ENCODE measurements around the gene CDYL.

Gene CDYL

GRCh38 chr6:4910037-4910760 lies 134.0 kb downstream of the CDYL start:
- FAIRE-seq, result no peak

GRCh38 chr6:4912559-4912958 lies 136.4 kb downstream of the CDYL start:
- FAIRE-seq, result no peak

DNA sequence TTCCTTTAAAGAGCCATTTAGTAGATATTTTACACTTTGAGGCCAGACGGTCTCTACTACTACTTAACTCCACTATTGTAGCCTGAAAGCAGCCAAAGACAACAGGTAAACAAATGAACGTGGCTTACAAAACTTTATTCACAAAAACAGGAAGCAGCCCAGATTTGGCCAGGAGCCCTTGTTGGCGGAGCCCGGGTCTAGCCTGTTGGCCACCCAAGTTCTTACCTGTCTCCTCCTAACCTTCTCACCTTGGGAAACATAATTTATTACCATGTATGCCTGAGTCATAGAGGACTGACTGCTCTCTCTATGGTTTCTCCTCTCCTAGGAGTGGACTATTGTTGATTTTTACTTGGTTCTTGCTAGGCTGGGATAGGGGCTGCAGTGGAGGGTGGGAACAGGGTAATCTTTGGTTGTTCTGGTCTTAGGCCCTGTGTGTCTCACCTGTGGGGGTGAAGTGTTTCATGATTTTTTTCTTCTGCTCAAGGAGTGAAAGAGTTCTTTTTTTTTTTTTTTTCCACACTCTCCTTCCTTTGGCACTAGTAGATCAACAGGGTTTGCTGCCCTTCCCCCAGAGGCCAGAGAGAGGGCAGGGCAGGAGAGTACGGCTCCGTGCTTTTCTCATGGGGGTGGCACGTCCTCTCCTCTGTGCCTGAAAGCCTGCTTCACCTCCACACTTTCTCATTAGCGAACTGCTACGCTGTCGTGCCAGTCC lies 137.7 kb downstream of the CDYL start:
- no peak for FAIRE-seq

- no peak for FAIRE-seq
Measured at GRCh38 chr6:4914420-4915159, 138.4 kb downstream of the CDYL start.

DNA sequence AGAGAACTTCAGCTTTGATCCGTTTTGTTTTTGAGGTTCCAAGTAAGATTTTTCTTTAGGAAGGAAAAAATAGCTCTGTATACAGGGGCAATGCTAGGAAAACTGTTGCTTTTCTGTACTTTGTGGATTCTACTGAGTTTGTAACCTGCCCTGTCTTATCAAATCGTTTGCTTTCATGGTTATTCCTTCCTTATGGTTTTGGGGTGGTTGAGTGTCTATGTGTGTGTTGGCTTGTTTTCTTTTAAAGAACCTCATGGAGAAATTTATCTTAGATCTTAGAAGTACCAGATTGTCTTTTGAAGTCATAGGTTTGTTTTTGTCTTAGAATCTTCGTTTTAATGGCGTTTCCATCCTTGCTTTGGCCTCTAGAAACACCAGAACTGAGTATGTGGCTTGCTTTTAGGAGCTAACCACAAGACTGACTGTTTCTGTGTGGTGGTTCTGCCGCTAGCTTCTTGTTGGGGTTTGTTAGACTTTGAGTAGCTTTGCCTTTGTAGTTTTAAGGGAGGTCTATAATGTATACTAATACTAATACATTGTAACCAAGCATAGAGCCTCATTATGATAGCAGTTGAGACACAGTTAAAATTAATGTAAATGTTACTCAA lies 140.9 kb downstream of the CDYL start:
- FAIRE-seq, result no peak

DNA sequence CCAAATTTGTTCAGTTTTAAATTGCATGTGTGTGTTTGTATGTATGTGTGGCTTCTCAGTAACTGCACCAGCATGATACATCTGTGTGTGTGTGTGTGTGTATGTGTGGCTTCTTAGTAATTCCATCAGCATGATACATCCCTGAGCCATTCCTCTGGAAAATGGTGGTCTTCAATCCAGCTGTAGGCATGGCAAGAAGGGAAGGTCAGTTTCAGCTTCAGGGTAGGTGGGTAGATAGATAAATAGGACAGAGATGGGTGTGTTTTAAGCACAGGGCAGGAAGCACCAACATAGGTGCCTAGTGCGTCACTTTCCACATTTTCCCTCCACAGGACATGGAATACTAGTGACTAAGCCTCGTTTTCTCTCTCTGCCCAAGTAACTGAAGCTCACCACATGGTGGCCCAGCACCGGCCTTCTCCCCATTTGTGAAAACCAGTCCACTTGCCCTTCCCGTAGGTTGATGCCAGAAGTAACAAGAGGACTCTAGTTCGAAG lies 144.8 kb downstream of the CDYL start:
- FAIRE-seq, result no peak

- FAIRE-seq, result no peak
Measured at GRCh38 chr6:4922488-4923037, 146.4 kb downstream of the CDYL start.

DNA sequence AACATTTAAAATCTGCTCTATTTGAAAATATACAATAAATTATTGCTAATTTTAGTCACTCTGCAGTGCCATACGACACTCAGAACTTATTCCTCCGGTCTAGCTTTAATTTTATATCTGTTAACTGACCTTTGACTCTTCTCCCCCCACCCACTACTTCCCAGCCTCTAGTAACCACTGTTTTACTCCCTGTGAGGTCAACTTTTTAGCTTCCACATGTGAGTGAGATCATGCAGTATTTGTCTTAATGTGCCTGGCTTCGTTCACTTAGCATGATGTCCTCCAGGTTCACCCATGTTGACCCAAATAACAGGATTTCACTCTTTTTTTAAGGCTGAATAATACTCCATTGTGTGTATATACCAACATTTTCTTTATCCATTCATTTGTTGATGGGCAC lies 146.9 kb downstream of the CDYL start:
- FAIRE-seq, result no peak

- no peak for FAIRE-seq
Measured at GRCh38 chr6:4924661-4925271, 148.6 kb downstream of the CDYL start.

DNA sequence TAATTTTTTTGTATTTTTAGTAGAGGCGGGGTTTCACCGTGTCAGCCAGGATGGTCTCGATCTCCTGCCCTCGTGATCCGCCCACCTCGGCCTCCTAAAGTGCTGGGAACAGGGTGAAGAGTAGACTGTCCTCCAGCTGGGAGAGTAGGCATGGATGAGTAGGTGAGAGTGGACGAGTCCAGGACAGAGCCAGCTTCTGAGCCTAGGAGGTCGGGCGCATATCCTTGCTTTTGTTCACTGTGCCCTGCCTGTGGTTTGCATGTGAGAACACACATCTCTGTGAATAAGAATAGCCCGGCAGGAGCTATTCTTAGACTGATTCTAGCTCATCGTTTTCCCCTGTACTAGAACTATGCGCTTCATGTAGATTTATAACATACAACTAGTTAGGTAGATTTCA lies 149.4 kb downstream of the CDYL start:
- FAIRE-seq, result no peak

DNA sequence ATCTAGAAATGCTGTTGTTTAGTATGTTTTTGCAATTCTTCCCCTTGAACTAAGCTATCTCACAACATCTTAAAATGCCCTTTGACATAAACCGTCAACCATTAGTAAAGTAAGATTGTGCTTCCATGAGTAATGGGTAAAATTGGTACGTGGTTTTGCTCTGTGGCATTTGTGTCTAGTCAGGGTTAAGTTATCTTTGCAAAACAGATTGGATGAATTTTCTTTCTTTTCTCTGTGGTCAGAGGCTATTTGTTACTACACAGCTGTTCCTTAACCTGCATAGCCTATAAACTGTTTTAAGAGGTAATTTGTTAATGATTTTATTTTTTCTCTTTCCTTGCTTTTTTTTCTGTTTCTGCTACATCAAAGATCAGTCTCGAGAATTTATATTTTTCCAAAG lies 152.2 kb downstream of the CDYL start:
- no peak for FAIRE-seq

- no peak for FAIRE-seq
Measured at GRCh38 chr6:4929097-4929718, 153.0 kb downstream of the CDYL start.

DNA sequence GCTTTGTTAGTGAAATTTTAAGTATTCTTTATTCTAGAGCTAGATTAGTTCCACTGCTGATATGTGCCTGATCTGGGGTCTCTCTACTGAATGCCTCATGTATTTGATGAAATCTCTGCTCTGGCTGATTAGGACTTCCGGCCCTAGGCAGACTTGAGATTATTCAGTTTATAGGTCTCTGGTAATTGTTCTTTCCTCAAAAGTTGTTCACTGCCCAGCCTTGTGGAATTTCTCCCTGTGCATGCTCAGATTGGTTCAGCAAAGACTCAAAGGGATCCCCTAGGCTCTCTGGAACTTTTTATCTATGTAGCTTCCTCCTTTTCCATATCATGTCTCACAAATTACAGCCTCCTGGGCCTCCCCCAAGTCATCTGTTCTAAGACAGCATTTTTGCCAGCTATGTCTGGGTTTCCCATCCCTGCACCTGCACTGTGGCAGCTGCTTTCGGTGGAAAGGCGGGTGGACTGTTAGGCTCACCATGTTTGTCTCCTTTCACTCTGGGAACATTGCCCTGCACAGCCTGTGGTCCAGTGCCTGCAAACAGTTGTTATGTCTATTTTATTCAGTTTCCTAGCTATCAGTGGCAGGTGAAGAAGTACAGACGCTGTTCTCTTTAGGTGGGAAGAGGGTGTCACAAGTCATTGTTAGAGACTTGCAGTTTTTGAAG lies 154.0 kb downstream of the CDYL start:
- no peak for FAIRE-seq

DNA sequence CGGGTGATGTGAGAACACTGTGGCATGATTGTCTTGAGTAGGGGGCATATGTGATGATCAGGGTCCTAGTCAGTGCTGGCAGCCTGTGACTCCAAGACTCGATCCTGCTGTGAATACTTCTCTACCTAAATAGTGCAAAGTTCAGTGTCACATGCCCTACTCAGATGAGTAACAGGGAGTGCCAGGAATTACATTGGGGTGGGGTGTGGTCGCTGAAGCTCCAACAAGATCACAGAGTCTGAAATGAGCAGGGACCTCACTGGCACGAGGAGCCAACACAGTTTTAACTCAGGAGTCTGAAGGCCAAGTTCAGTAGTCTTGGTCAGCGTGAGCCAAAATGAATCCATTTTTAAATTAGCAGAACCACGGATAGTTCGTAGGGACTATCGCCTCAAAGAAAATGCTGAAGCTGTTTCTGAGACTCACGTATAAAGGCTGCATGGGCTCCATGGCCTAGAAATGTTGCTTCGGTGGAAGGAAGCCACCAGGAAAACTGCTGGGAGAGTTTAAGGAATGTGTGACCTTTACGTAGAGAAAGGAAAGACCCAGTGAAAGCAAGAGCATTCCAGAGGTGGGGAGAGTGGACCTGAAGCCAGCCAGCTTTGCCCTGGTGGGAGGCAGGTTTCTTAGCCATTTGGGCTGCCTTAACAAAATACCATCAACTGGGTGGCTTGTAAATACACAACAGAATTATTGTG lies 155.5 kb downstream of the CDYL start:
- no peak for FAIRE-seq

DNA sequence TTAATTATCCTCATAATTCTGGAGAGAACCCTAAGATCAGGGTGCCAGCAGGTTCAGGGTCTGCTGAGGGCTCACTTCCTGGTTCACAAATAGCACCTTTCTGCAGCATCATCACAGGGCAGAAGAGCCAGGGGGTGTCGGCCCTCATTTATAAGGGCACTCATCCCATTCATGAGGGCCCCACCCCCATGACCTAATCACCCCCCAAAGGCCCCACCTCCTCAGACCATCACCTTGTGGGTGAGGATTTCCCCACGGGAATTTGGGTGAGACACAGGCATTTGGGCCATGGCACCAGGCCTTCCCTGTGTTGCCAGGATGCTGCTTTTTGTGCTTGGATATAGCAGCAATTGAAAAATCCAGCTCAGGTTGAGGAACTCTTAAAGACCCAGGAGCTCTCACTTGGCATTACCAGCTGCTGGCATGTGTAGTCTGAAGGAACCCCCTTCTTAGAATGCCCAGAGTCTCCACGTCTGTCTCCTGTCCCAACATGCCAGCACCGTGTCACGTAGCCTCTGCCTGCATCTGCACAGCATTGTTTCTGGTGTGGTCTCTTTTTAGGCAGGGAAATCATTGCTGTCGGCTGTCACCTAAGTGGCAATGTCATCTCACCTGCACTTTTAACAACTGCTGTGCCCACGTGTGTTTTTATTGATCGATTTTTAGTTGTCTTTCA lies 156.2 kb downstream of the CDYL start:
- FAIRE-seq, result no peak

DNA sequence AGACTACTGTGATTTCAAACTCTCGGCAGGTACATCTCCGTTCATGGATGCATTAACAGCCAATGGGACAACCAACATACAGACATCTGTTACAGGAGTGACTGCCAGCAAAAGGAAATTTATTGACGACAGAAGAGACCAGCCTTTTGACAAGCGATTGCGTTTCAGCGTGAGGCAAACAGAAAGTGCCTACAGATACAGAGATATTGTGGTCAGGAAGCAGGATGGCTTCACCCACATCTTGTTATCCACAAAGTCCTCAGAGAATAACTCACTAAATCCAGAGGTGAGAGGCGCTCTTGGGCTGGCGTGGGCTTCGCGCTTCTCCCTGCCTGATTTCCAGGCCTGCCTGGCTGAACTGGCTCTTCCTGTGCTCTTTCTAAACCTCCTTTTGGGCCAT lies 159.3 kb downstream of the CDYL start:
- FAIRE-seq, result no peak

GRCh38 chr6:4935975-4936680 lies 159.9 kb downstream of the CDYL start:
- no peak for FAIRE-seq

DNA sequence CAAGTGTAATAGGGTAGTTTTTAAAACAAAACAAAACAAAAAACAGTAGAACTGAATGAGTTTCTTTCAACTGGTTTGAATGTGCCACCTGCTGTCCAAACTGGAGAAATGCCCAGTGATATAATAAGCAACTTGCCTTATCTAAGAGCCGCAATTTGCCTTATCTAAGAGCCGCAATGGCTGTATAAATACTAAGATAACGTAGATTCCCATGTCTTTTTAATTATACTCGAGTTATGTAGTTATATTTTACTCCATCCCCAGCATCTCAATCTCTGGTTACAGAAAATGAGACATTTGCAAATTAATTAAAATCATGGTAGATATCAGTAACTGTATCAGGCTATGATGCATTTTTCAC lies 160.5 kb downstream of the CDYL start:
- no peak for FAIRE-seq

- no peak for FAIRE-seq
Measured at GRCh38 chr6:4937414-4937813, 161.2 kb downstream of the CDYL start.

GRCh38 chr6:4939241-4939640 lies 163.0 kb downstream of the CDYL start:
- FAIRE-seq, result no peak

Data from colon (tissue), 2 donors.